Stimulated activated naive CD8-positive, alpha-beta T cell treated with anti-CD3 and anti-CD28 coated beads, Interleukin-15, Interleukin-2, amounts not matched to agents 100 ng/mL and 50 ng/mL, for 24 hours (primary cell): ENCODE results near the gene ACTN3.
"Not testable (repeated sequence)": the region's sequence is repeated elsewhere in the genome, so short reads cannot be mapped to it uniquely, and the experiment has no call there.

Experiments used
- H3K27ac Mint-ChIP-seq: one replicate; pipeline ENCODE4 v1.8.0; 2021; ENCODE audit warnings: mild to moderate bottlenecking, mixed read lengths
- H3K27me3 Mint-ChIP-seq: one replicate; pipeline ENCODE4 v1.8.0; 2021; ENCODE audit warnings: mixed read lengths
- H3K36me3 Mint-ChIP-seq: one replicate; pipeline ENCODE4 v1.8.0; 2021; ENCODE audit warnings: low read depth, mixed read lengths
- H3K4me1 Mint-ChIP-seq: one replicate; pipeline ENCODE4 v1.8.0; 2021; ENCODE audit warnings: low read depth, mixed read lengths
- H3K4me3 Mint-ChIP-seq: one replicate; pipeline ENCODE4 v1.8.0; 2021; ENCODE audit warnings: mild to moderate bottlenecking, mixed read lengths
- H3K9me3 Mint-ChIP-seq: one replicate; pipeline ENCODE4 v1.8.0; 2021; ENCODE audit warnings: mixed read lengths

The ACTN3 gene

DNA sequence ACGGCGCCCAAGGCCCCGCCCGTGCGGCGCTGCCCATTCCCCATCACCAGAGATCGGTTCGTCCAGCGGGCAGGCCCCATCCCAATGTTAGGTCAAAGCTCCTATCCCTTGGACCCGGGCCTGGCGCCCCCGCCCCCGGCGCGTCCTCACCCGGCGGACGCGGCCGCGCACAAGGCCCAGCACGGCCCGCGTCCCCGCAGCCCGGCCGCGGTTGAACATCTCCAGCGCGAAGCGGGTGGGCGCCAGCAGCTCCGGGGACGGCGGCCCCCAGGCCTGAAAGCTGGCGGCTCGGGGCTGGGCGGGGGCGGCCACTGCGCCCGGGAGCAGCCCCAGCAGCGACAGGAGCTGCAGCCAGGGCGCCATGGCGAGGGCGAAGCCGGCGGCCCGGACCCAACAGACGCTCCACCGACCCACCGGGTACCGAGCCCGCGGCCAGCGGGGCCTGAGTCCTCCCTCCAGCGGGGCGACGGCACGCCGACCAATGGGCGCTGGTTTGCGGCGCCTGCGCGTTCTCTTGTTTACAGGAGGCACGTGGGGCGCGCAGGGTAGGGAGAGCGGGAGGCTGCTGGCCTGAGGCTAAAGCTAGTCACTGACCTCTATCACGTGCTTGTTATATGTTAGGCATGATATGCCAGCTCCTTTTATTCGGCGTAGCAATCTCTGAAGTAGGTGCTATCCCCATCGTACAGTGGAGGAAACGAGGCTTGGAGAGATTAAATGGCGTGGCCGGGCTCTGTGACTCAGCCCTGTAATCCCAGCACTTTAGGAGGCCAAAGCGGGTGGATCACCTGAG is 21.6 kb downstream of the ACTN3 start, which contains the start of gene CTSF:
TSS of gene CTSF (minus strand) at position 483 of the 793 bp plus-strand sequence. CDS start at position 363, 120 bp downstream.
- H3K4me3 Mint-ChIP-seq = peak within 1 kb of the TSS; percentile 78
- H3K27me3 Mint-ChIP-seq = peaks cover 3% of the 10 kb centered on the region
- no peaks in the 10 kb centered on the region for H3K9me3 Mint-ChIP-seq

DNA sequence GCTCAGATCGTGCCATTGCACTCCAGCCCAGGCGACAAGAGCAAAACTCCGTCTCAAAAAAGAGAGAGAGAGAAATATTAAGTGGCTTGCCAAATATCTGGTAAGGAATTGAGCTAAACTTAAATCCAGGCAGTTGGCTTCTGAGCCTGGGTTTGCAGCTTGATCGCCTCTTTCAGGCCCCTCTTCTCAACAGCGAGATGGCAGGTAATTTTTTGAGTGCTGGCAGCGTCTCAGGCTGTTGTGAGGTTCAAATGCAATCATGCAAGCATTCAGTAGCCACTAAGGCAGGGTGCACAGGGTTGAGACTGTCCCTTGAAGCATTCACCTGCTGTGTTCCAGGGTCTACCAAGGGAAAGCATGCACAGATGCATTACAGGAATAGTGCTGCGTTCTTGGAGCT is 22.4 kb downstream of the ACTN3 start:
- Mint-ChIP-seq H3K27ac (no peak overlapping the region), H3K27me3 (peaks cover 3% of the 10 kb centered on the region), H3K9me3 (no peaks in the 10 kb centered on the region), H3K36me3 (no peaks in the 10 kb centered on the region), H3K4me1 (peaks cover 3% of the 10 kb centered on the region), H3K4me3 (no peak overlapping the region)

More for the DNA sequence above, 21.6 kb downstream of the ACTN3 start, which contains the start of gene CTSF:
- Mint-ChIP-seq H3K4me1 (peaks cover 3% of the 10 kb centered on the region), H3K27ac (no peak within 1 kb of the TSS), H3K36me3 (no peaks in the 10 kb centered on the region)

DNA sequence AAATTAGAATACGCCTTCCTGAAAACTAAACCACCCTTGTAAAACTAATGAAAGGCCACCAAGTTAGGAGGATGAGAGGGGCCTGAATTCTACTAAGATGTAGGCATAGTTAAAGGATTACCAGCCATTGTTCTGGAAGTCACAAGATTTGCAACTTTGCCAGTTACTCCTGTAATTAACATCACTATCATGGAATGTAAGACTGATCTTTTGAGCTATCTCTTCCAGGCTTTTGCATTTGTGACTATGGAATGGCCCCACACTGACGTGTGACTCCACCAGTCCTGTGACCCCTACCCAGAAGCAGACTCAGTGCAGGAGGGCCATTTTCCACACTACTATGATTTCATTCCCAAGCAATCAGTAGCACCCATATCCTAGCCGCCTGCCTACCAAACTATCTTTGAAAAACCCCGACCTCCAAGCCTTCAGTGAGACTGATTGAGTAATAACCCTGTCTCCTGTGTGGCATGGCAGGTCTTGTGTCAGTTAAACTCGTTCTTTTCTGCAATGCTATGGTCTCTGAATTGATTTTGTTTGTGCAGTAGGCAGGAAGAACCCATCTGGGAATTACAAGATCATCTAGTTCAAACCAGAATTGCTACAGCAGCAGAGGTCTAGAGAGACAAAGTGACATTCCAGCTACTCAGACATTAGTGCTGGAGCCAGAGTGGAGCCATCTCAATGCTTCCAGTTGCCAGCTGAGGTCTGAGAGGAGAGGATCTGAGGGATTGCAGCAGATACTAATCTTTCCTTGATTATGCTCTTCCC is 23.6 kb downstream of the ACTN3 start:
- H3K36me3 Mint-ChIP-seq = no peaks in the 10 kb centered on the region
- H3K27ac Mint-ChIP-seq = no peak overlapping the region
- H3K9me3 Mint-ChIP-seq = no peaks in the 10 kb centered on the region
- no peak overlapping the region for H3K4me3 Mint-ChIP-seq
- H3K27me3 Mint-ChIP-seq = peaks cover 3% of the 10 kb centered on the region
- peaks cover 3% of the 10 kb centered on the region for H3K4me1 Mint-ChIP-seq

DNA sequence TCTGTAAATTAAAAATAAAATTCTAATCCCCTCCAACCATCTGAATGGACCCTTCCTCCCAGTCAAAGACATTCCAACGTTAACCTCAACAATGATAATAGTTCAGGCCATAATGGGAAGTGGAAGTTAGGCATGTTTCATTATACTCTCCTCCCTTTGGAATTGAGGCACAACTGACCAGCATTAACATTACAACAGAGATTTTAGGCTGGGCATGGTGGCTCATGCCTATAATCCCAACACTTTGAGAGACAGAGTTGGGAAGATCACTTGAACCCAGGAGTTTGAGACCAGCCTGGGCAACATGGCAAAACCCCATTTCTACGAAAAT is 24.1 kb downstream of the ACTN3 start:
- Mint-ChIP-seq H3K9me3 (no peaks in the 10 kb centered on the region), H3K27ac (no peak overlapping the region), H3K4me3 (no peak overlapping the region), H3K27me3 (peaks cover 3% of the 10 kb centered on the region), H3K36me3 (no peaks in the 10 kb centered on the region), H3K4me1 (peaks cover 3% of the 10 kb centered on the region)

DNA sequence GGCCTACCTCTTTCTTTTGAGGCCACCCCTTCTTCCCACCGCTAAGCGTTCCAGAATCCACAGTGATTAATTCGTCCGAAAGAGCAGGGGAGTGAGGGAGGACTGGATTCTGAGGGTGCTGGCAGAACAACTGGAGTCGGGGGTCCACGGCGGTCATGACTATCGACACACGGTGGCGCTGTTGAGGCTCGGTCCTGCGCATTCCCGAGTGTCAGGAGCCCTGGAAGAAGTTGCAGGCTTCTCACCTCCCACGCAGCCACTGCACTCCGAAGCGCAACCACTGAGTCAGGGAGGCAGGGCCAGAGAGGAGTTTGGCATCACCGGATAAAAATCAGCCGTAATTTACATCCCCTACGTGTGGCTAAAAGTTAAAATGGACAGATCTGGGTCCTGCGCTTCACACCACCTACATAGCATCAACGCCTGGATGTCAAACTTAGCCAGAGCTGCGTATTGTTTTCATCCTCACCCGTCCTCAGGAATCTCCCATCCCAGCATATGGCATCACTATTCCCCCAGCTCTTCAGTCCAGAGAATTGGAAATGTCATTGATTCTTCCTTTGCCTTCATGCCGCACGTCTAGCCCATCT is 32.4 kb downstream of the ACTN3 start:
- H3K27me3 Mint-ChIP-seq = peaks cover 3% of the 10 kb centered on the region
- no peaks in the 10 kb centered on the region for H3K36me3 Mint-ChIP-seq
- H3K4me1 Mint-ChIP-seq = peaks cover 23% of the 10 kb centered on the region
- no peak overlapping the region for H3K27ac Mint-ChIP-seq
- H3K4me3 Mint-ChIP-seq = no peak overlapping the region
- H3K9me3 Mint-ChIP-seq = peaks cover 3% of the 10 kb centered on the region

DNA sequence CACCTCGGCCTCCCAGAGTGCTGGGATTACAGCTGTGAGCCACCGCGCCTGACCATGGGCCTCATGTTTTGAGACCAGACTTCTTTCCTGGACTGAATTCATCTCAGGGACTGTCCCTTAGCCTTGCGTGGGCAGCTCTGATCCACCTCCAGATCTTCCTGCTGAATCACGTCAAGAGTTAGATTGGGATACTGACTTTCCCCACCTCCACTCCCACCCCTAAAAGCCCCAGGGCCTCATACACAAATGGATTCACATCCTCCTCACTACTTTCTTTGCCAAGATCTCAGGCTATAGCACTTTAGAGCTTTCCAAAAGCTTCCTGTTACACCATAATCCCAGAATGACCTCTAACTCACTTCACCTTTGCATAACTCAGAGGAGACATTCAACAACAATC is 34.1 kb downstream of the ACTN3 start:
- no peak overlapping the region for H3K4me3 Mint-ChIP-seq
- H3K9me3 Mint-ChIP-seq = peaks cover 3% of the 10 kb centered on the region
- peaks cover 3% of the 10 kb centered on the region for H3K27me3 Mint-ChIP-seq

DNA sequence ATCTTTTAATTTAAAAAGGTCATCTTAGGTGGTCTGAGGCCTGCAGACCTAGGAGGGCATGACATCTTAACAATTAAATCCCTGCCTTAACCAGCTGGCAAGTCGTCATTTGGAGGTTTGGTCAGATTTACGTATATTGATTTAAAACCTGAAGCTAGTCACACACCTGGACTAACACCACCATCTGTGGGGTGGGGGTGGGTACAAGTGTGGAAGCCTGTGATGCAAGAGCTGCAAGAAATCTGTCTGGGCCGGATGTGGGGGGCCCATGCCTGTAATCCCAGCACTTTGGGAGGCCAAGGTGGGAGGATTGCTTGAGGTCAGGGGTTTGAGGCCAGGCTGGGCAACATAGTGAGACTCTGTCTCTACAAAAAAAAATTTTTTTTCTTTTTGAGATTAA is 34.6 kb downstream of the ACTN3 start:
- peaks cover 3% of the 10 kb centered on the region for H3K9me3 Mint-ChIP-seq
- H3K4me1 Mint-ChIP-seq = peaks cover 23% of the 10 kb centered on the region
- no peak overlapping the region for H3K27ac Mint-ChIP-seq
- no peak overlapping the region for H3K4me3 Mint-ChIP-seq
- H3K36me3 Mint-ChIP-seq = no peaks in the 10 kb centered on the region
- H3K27me3 Mint-ChIP-seq = peaks cover 3% of the 10 kb centered on the region

More for the DNA sequence above, 34.1 kb downstream of the ACTN3 start:
- peaks cover 23% of the 10 kb centered on the region for H3K4me1 Mint-ChIP-seq
- H3K36me3 Mint-ChIP-seq = no peaks in the 10 kb centered on the region
- H3K27ac Mint-ChIP-seq = peak overlapping the region; percentile 16

DNA sequence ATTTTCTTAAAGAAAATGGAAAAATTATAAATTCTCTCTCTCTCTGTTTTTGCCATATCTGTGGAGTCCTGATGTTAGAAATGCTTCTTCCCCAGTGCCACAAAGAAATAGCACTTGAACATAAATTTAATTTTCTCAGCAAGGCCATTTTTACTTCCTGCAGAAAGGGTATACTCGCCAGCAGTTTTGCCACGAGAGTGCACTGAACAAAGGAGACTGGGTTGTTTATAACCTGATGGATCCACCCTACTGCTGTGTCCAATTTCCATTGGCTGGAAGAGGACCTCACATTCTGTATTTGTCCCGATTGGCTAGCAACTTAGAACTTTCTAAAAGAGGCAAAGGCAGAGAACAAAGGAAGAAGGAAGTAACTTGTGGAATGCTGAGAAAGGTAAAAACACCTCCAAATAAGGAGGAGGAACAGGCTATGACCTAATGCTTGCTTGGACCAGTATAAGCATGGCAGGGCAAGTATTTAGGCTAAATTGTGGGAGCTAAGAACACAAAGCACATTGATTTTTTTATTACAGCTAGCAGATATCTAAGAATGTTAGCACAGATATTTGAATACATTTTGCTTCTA is 36.0 kb downstream of the ACTN3 start:
- H3K27me3 Mint-ChIP-seq, H3K9me3 Mint-ChIP-seq, H3K4me3 Mint-ChIP-seq, H3K36me3 Mint-ChIP-seq, H3K27ac Mint-ChIP-seq: not testable (repeated sequence)
- peaks cover 23% of the 10 kb centered on the region for H3K4me1 Mint-ChIP-seq

DNA sequence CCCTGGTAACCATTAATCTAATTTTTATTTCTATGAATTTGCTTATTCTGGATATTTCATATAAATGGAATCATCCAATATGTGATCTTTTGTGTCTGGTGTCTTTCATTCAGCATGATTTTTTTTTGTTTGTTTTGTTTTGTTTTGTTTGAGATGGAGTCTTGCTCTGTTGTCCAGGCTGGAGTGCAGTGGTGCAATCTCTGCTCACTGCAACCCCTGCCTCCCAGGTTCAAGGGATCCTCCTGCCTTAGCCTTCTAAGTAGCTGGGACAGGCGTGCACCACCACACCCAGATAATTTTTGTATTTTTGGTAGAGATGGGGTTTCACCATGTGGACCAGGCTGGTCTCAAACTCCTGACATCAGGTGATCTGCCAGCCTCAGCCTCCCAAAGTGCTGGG is 38.7 kb downstream of the ACTN3 start:
- H3K9me3 Mint-ChIP-seq, H3K27me3 Mint-ChIP-seq, H3K27ac Mint-ChIP-seq, H3K4me1 Mint-ChIP-seq, H3K36me3 Mint-ChIP-seq, H3K4me3 Mint-ChIP-seq: not testable (repeated sequence)

DNA sequence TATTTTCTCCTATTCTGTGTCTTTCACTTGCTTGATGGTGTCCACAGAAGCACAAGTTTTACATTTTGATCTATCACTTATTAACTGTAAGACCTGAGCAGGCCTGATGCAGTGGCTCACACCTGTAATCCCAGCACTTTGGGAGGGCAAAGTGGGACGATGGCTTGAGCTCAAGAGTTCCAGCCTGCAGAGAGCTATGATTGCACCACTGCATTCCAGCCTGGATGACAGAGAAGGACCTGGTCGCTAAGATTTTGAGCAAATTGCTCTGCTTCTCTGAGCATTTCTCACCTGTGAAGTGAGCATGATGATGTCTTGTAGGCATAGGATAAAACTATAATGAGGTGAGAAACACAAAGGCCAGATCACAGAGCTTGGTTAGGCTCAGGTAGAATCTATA is 39.4 kb downstream of the ACTN3 start:
- Mint-ChIP-seq H3K27me3 (no peaks in the 10 kb centered on the region), H3K36me3 (no peaks in the 10 kb centered on the region), H3K27ac (no peak overlapping the region), H3K9me3 (peaks cover 3% of the 10 kb centered on the region), H3K4me3 (no peak overlapping the region), H3K4me1 (peaks cover 2% of the 10 kb centered on the region)

DNA sequence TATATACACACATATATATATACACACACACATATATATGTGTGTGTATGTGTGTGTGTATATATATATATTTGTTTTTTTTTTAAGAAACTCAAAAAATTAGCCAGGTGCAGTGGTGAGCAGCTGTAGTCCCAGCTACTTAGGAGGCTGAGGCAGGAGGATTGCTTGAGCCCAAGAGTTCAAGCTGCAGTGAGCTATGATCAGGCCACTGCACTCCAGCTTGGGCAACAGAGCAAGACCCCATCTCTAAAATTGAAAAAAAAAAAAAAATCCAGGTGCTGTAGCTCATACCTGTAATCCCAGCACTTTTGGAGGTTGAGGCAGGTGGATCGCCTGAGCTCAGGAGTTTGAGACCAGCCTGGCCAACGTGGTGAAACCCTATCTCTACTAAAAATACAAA is 42.6 kb downstream of the ACTN3 start:
- H3K4me1 Mint-ChIP-seq = peaks cover 18% of the 10 kb centered on the region
- not testable (repeated sequence) for H3K4me3 Mint-ChIP-seq, H3K27ac Mint-ChIP-seq

DNA sequence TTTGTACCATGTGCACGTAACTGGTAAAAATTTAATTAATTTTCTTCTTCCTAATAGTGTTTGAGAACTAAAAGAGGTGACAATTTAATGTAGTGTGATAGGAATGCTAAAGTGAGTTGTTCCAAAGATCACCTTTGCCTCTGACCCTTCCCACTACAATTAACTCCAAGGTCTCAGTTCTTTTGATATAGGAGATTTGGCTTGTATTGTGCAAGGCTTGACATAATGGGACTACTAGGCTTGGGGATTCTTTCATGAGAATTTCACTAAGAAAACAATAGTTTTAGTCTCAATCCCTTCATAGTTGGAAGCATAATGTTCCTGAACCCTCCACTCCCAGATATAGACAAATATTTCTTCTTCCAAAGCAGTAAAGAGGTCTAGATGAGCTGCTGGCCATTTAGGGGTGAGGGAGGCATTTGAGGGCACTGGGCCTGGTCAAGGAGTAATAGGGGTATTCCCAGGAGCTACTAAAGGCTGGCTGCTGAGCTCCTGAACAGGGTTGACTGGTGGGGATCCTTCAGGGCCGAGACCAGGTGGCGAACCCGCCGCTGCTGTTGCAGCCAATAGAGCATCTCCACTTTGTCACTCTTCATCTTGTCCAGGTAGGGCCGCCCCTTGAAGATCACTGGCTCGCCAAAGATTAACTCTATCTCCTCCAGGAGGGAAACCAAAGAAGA is 43.4 kb downstream of the ACTN3 start:
- Mint-ChIP-seq H3K27me3 (no peaks in the 10 kb centered on the region), H3K27ac (no peak overlapping the region), H3K9me3 (no peaks in the 10 kb centered on the region), H3K4me1 (peaks cover 26% of the 10 kb centered on the region), H3K4me3 (no peak overlapping the region), H3K36me3 (no peaks in the 10 kb centered on the region)

More for the DNA sequence above, 42.6 kb downstream of the ACTN3 start:
- H3K36me3 Mint-ChIP-seq, H3K27me3 Mint-ChIP-seq, H3K9me3 Mint-ChIP-seq: not testable (repeated sequence)

DNA sequence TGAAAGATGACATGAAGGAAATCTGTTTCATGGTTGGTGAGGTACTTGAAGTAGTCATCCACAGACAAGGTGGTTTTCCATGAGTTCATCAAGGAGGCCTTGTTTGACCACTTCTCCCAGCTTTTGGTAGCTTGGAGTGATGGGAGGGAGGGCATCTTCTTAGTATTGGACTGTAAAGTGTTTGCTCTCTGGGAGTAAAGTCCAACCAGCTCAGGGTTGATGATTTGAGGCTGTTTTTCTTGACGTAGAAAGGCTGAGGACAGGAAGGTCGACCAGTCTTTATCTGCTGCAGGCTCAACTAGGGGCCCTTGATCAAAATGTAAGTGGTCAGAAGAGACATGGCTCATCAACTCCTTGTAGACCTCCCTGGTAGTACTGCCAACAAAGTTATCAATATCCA is 44.5 kb downstream of the ACTN3 start:
- no peaks in the 10 kb centered on the region for H3K36me3 Mint-ChIP-seq
- H3K9me3 Mint-ChIP-seq = no peaks in the 10 kb centered on the region
- H3K4me3 Mint-ChIP-seq = no peak overlapping the region
- H3K4me1 Mint-ChIP-seq = peaks cover 34% of the 10 kb centered on the region
- H3K27me3 Mint-ChIP-seq = no peaks in the 10 kb centered on the region
- H3K27ac Mint-ChIP-seq = no peak overlapping the region

DNA sequence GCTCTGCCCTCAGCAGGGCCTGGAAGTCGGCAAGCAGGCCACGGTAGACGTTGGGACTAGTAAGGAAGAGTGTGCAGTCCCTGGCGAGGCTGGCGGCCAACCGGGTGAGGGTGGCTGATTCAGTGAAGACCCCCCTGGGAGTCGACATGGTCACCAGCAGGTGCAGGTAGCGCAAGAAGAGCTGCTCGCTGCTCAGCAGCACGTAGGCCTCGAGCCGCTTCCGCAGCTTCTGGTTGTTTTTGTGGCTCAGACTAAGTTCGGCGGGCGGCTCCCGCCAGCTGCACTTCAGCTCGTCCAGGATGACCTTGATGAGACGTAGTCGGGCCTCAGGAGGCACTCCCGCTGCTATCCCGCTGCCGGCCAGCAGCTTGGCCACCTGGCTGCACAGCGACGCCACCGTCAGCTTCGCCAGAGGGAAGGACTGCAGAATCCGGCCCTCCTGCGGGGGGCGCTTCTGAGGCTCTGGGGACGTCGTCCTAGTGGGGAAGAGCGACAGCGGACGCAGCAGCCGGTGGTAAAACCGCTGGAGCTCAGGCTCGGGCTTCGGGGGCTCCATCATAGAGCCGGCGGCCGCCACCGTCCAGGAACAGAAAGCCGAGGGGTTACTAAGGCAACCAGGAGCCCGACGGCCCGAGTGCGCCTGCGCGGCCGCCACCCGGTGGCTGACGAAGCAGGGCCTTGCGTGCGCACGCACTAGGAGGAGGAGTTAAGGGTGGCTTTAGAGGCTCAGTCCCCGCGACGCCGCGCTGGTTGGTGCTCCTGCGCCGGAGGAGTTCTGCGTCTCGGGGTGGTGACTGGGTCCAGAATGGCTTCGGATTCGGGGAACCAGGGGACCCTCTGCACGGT is 46.0 kb downstream of the ACTN3 start, which contains the start of the genes CCDC87 and CCS:
TSS of gene CCDC87 (minus strand) at position 607 of the 846 bp plus-strand sequence. CDS start at position 559, 48 bp downstream.
TSS of gene CCS (plus strand) at position 729 of the 846 bp plus-strand sequence. CDS start at position 806, 77 bp downstream.
- peaks cover 34% of the 10 kb centered on the region for H3K4me1 Mint-ChIP-seq
- H3K27ac Mint-ChIP-seq = peak within 1 kb of the TSS; percentile 99
- no peaks in the 10 kb centered on the region for H3K36me3 Mint-ChIP-seq
- no peaks in the 10 kb centered on the region for H3K9me3 Mint-ChIP-seq
- H3K27me3 Mint-ChIP-seq = no peaks in the 10 kb centered on the region
- peak within 1 kb of the TSS; percentile 99 for H3K4me3 Mint-ChIP-seq
